ENCODE results near the gene NLRP14.

- TF ChIP-seq ZNF830 (tag by site-specific recombination; IDR thresholded peaks at IDR 0.05; ENCODE audit: low read depth) = no peak
- no peak for TF ChIP-seq ZNF394 (tag by site-specific recombination; IDR thresholded peaks at IDR 0.05; ENCODE audit: borderline replicate concordance)
- no peak for TF ChIP-seq SALL2 (tag by site-specific recombination; IDR thresholded peaks at IDR 0.05; ENCODE audit: borderline replicate concordance)
- no peak for TF ChIP-seq ZNF174 (tag by site-specific recombination; IDR thresholded peaks at IDR 0.05)
- TF ChIP-seq REST (tag by site-specific recombination; IDR thresholded peaks at IDR 0.05) = no peak
Observed at GRCh38 chr11:7098235-7098832, 78.1 kb downstream of the NLRP14 start.

Measured in HEK293 (cell line).